H9 (cell line): ENCODE data around the gene CPB1. TPM values are rescaled to one million over a fixed set of nuclear protein-coding genes. Genes with fewer than 3 reads are reported as not detected.

Experiments
- DNase-seq: peaks from one replicate; pipeline ENCODE4 v3.0.0-alpha.2; 2017
- H2AFZ ChIP-seq: one replicate; pipeline ENCODE4 v1.6.1; 2013; ENCODE audit warnings: mild to moderate bottlenecking, low read length, control low read depth, moderate library complexity
- H2AK5ac ChIP-seq: 2 replicates; pipeline ENCODE4 v1.6.1; 2013; ENCODE audit warnings: low read length, control low read depth, mixed read lengths; ENCODE audit not compliant: insufficient read length
- H2BK120ac ChIP-seq: one replicate; pipeline ENCODE4 v1.6.1; 2013; ENCODE audit warnings: low read depth, mild to moderate bottlenecking, low read length, control low read depth, inconsistent platforms; ENCODE audit not compliant: poor library complexity, severe bottlenecking
- H2BK12ac ChIP-seq: 2 replicates; pipeline ENCODE4 v1.6.1; 2013; ENCODE audit warnings: low read length, control low read depth, mixed read lengths, low read depth; ENCODE audit not compliant: insufficient read length
- H2BK15ac ChIP-seq: 2 replicates; pipeline ENCODE4 v1.6.1; 2013; ENCODE audit warnings: low read depth, low read length, control low read depth
- H2BK20ac ChIP-seq: one replicate; pipeline ENCODE4 v1.6.1; 2013; ENCODE audit warnings: low read depth, mild to moderate bottlenecking, low read length, control low read depth, inconsistent platforms; ENCODE audit not compliant: poor library complexity, severe bottlenecking
- H2BK5ac ChIP-seq: 2 replicates; pipeline ENCODE4 v1.6.1; 2013; ENCODE audit warnings: low read length, control low read depth, mixed read lengths; ENCODE audit not compliant: insufficient read length
- H3K14ac ChIP-seq: 2 replicates; pipeline ENCODE4 v1.6.1; 2013; ENCODE audit warnings: low read length, control low read depth; ENCODE audit not compliant: insufficient read depth
- H3K18ac ChIP-seq: 2 replicates; pipeline ENCODE4 v1.6.1; 2013; ENCODE audit warnings: low read depth, mild to moderate bottlenecking, mixed read lengths, low read length, control low read depth; ENCODE audit not compliant: insufficient read length
- H3K23ac ChIP-seq: 2 replicates; pipeline ENCODE4 v1.6.1; 2013; ENCODE audit warnings: low read length, control low read depth, mixed read lengths, low read depth; ENCODE audit not compliant: insufficient read length
- H3K23me2 ChIP-seq: 2 replicates; pipeline ENCODE4 v1.6.1; 2013; ENCODE audit warnings: low read depth, mild to moderate bottlenecking, mixed read lengths, low read length, control low read depth; ENCODE audit not compliant: insufficient read length, poor library complexity, severe bottlenecking
- H3K27ac ChIP-seq: 2 replicates; pipeline ENCODE4 v1.5.1; 2013; ENCODE audit warnings: low read length, control low read depth, mixed read lengths, low read depth; ENCODE audit not compliant: insufficient read length
- H3K27me3 ChIP-seq: 2 replicates; pipeline ENCODE4 v1.6.1; 2013; ENCODE audit warnings: low read length, control low read depth, inconsistent platforms; ENCODE audit not compliant: insufficient read depth
- H3K4ac ChIP-seq: 2 replicates; pipeline ENCODE4 v1.6.1; 2013; ENCODE audit warnings: low read depth, mild to moderate bottlenecking, control low read depth, inconsistent platforms, low read length, moderate library complexity
- H3K4me1 ChIP-seq: 2 replicates; pipeline ENCODE4 v1.6.1; 2013; ENCODE audit warnings: low read length, control low read depth, inconsistent platforms; ENCODE audit not compliant: insufficient read depth
- H3K4me2 ChIP-seq: 2 replicates; pipeline ENCODE4 v1.6.1; 2013; ENCODE audit warnings: low read length, control low read depth, mixed read lengths; ENCODE audit not compliant: insufficient read length, insufficient read depth
- H3K56ac ChIP-seq: 2 replicates; pipeline ENCODE4 v1.6.1; 2013; ENCODE audit warnings: low read depth, mild to moderate bottlenecking, mixed read lengths, low read length, control low read depth; ENCODE audit not compliant: insufficient read length
- H3K79me1 ChIP-seq: 2 replicates; pipeline ENCODE4 v1.6.1; 2013; ENCODE audit warnings: low read depth, mild to moderate bottlenecking, moderate library complexity, low read length, control low read depth, inconsistent platforms; ENCODE audit not compliant: insufficient read depth, poor library complexity, severe bottlenecking
- H3K79me2 ChIP-seq: 2 replicates; pipeline ENCODE4 v1.6.1; 2013; ENCODE audit warnings: low read length, control low read depth, inconsistent platforms; ENCODE audit not compliant: insufficient read depth
- H3K9ac ChIP-seq: 2 replicates; pipeline ENCODE4 v1.6.1; 2013; ENCODE audit warnings: low read length, control low read depth, mixed read lengths; ENCODE audit not compliant: insufficient read length; ENCODE audit errors: extremely low read depth
- H3K9me3 ChIP-seq: one replicate; pipeline ENCODE4 v1.6.1; 2013; ENCODE audit warnings: low read depth, low read length, inconsistent platforms; ENCODE audit not compliant: control insufficient read depth
- H3T11ph ChIP-seq: one replicate; pipeline ENCODE4 v1.6.1; 2013; ENCODE audit warnings: mild to moderate bottlenecking, low read length, control low read depth, inconsistent platforms
- H4K20me1 ChIP-seq: one replicate; pipeline ENCODE4 v1.6.1; 2013; ENCODE audit not compliant: control insufficient read depth, insufficient read length, insufficient read depth
- H4K5ac ChIP-seq: 2 replicates; pipeline ENCODE4 v1.6.1; 2013; ENCODE audit warnings: low read depth, mild to moderate bottlenecking, mixed read lengths, low read length, control low read depth; ENCODE audit not compliant: insufficient read length
- H4K8ac ChIP-seq: replicated peaks from 2 replicates; pipeline ENCODE4 v1.6.1; 2013; ENCODE audit warnings: low read length, control low read depth, mixed read lengths, low read depth; ENCODE audit not compliant: insufficient read length
- H4K91ac ChIP-seq: 2 replicates; pipeline ENCODE4 v1.6.1; 2013; ENCODE audit warnings: low read depth, mild to moderate bottlenecking, moderate library complexity, mixed read lengths, low read length, control low read depth; ENCODE audit not compliant: insufficient read length
- H3K27ac Mint-ChIP-seq, 3 experiments: 2 replicates in 2 of 3; 3 replicates in 1 of 3; pipeline ENCODE4 v1.8.0; 2020 to 2021; ENCODE audit warnings: mixed read lengths in 3 of 3, mild to moderate bottlenecking in 1 of 3, moderate library complexity in 1 of 3
- H3K27me3 Mint-ChIP-seq: 2 replicates; pipeline ENCODE4 v1.8.0; 2021; ENCODE audit warnings: low read depth, mild to moderate bottlenecking, moderate library complexity, mixed read lengths
- H3K36me3 Mint-ChIP-seq, 3 experiments: 2 replicates in 2 of 3; 3 replicates in 1 of 3; pipeline ENCODE4 v1.8.0; 2020 to 2021; ENCODE audit warnings: low read depth in 3 of 3, mixed read lengths in 3 of 3; ENCODE audit not compliant: insufficient read depth in 1 of 3
- H3K4me1 Mint-ChIP-seq, 2 experiments: 2 replicates each; pipeline ENCODE4 v1.8.0; 2020; ENCODE audit warnings: mixed read lengths in 2 of 2
- H3K4me3 Mint-ChIP-seq, 2 experiments: 2 replicates in 1 of 2; 3 replicates in 1 of 2; pipeline ENCODE4 v1.8.0; 2020 to 2021; ENCODE audit warnings: mild to moderate bottlenecking in 2 of 2, mixed read lengths in 2 of 2, moderate library complexity in 1 of 2
- H3K9me3 Mint-ChIP-seq, 2 experiments: 2 replicates in 1 of 2; 3 replicates in 1 of 2; pipeline ENCODE4 v1.8.0; 2020; ENCODE audit warnings: mild to moderate bottlenecking in 2 of 2, mixed read lengths in 2 of 2, moderate library complexity in 1 of 2
- CTCF ChIP-seq: fragments of 200-600 bp; sonication (generic); conservative IDR thresholded peaks from 3 replicates; pipeline ENCODE4 v1.8.0; 2021; ENCODE audit warnings: antibody characterized with exemption, mild to moderate bottlenecking
- WGBS: extraction: QIAGEN DNeasy Blood & Tissue Kit; methylation state at CpG from one replicate; pipeline ENCODE4 v1.1.7; 2013; ENCODE audit warnings: missing lambda C conversion rate, low lambda C conversion rate, mixed read lengths; ENCODE audit not compliant: insufficient read length; ENCODE audit errors: extremely low coverage; 5-methylcytosine and 5-hydroxymethylcytosine counted together
- total RNA-seq: library from RNA; stranded (reverse); gene quantifications from 2 replicates; pipeline ENCODE4 v1.2.1, GENCODE V29; 2021

Gene CPB1
- total RNA-seq, 1 experiment from 2014 or later = not detected

GRCh38 chr3:148889828-148890227, 62.2 kb downstream of the CPB1 start:
- Mint-ChIP-seq H3K4me3 (no peak overlapping the region), H3K36me3 (no peaks in the 10 kb centered on the region), H3K9me3 (no peaks in the 10 kb centered on the region; a peak in 1 of 5 replicates), H3K27me3 (no peaks in the 10 kb centered on the region), H3K27ac (no peak overlapping the region), H3K4me1 (no peaks in the 10 kb centered on the region)
- H2BK5ac ChIP-seq = no peak overlapping the region
- no peak overlapping the region for H2BK20ac ChIP-seq
- no peak overlapping the region for H3K4me2 ChIP-seq
- no peak overlapping the region for H3K4ac ChIP-seq
- H3T11ph ChIP-seq = no peak overlapping the region
- H3K79me1 ChIP-seq = no peaks in the 10 kb centered on the region
- H3K27ac ChIP-seq = no peak overlapping the region
- H3K9me3 ChIP-seq = no peaks in the 10 kb centered on the region
- H2AK5ac ChIP-seq = no peak overlapping the region
- H3K23me2 ChIP-seq = no peaks in the 10 kb centered on the region
- no peaks in the 10 kb centered on the region for H3K79me2 ChIP-seq
- H3K27me3 ChIP-seq = no peaks in the 10 kb centered on the region
- H3K14ac ChIP-seq = no peak overlapping the region
- H4K20me1 ChIP-seq = no peaks in the 10 kb centered on the region
- H4K91ac ChIP-seq = no peak overlapping the region
- no peak overlapping the region for H4K8ac ChIP-seq
- no CpG with 5 or more reads among the region's 2 CpGs for WGBS
- no peak overlapping the region for H3K23ac ChIP-seq
- H3K4me1 ChIP-seq = no peaks in the 10 kb centered on the region
- no peak overlapping the region for H2BK15ac ChIP-seq
- H2AFZ ChIP-seq = no peak overlapping the region
- H2BK120ac ChIP-seq = no peak overlapping the region
- H3K56ac ChIP-seq = no peak overlapping the region
- no peak overlapping the region for H3K18ac ChIP-seq
- no peak overlapping the region for H4K5ac ChIP-seq
- H2BK12ac ChIP-seq = no peak overlapping the region
- DNase-seq = no peak
- no peak overlapping the region for H3K9ac ChIP-seq
- no peak for TF ChIP-seq CTCF
